Endothelial cell of umbilical vein (primary cell): ENCODE measurements around the gene SDK2. TPM values are rescaled to one million over a fixed set of nuclear protein-coding genes. Genes with fewer than 3 reads are reported as not detected.

Experiments used
- BruUV-seq: library from RNA; stranded (reverse); fragments of 400-500 nt; replicated peaks from 2 replicates; lab custom pipeline; 2021; lab: Mats Ljungman, UMichigan
- CTCF ChIA-PET: fragments of 300-600, 350-600 bp; sonication (Branson Sonifier 250); formaldehyde crosslinking; loops from one replicate; lab custom pipeline; 2021; ENCODE audit warnings: antibody characterized with exemption, inconsistent platforms; lab: Charles Lee
- POLR2A ChIA-PET: fragments of 300-600, 350-600 bp; sonication (Branson Sonifier 250); formaldehyde crosslinking; loops from one replicate; lab custom pipeline; 2021; ENCODE audit warnings: antibody characterized with exemption, inconsistent platforms; lab: Charles Lee
- DNase-seq: peaks from one replicate; pipeline ENCODE4 v3.0.0-alpha.2; 2011; ENCODE audit warnings: low read depth, low spot score
- FAIRE-seq: peaks from 2 replicates; lab custom pipeline; 2011; peaks lifted over from hg19 to GRCh38; lab: Jason Lieb, UNC
- H2AFZ ChIP-seq: 2 replicates; pipeline ENCODE4 v1.6.0; 2012; ENCODE audit warnings: low read depth, low read length, control low read depth, inconsistent platforms
- H3K27ac ChIP-seq: 2 replicates; pipeline ENCODE4 v1.5.1; 2011; ENCODE audit warnings: low read depth, mild to moderate bottlenecking, control low read depth, low read length, moderate library complexity; ENCODE audit not compliant: insufficient read depth
- H3K27me3 ChIP-seq, 2 experiments: 2 replicates each; pipeline versions ENCODE4 v1.6.0 to v1.6.1; 2011; ENCODE audit warnings: low read length in 2 of 2, mixed read lengths in 1 of 2; ENCODE audit not compliant: control insufficient read depth in 2 of 2, insufficient read depth in 2 of 2
- H3K36me3 ChIP-seq, 2 experiments: 2 replicates in 1 of 2; 3 replicates in 1 of 2; pipeline ENCODE4 v1.5.1; 2011; ENCODE audit warnings: low read length in 2 of 2, mild to moderate bottlenecking in 1 of 2, moderate library complexity in 1 of 2; ENCODE audit not compliant: control insufficient read depth in 2 of 2, insufficient read depth in 2 of 2; ENCODE audit errors: extremely low read depth in 1 of 2
- H3K4me1 ChIP-seq: 3 replicates; pipeline ENCODE4 v1.5.1; 2011; ENCODE audit warnings: mild to moderate bottlenecking, low read length; ENCODE audit not compliant: control insufficient read depth, insufficient read depth; ENCODE audit errors: extremely low read depth
- H3K4me2 ChIP-seq: 2 replicates; pipeline ENCODE4 v1.6.1; 2011; ENCODE audit warnings: low read length, control low read depth, mixed read lengths; ENCODE audit not compliant: insufficient read depth
- H3K4me3 ChIP-seq, 3 experiments: fragments of 200-600 bp in 1 of 3; sonication (generic), shearing (Covaris generic) in 1 of 3; replicated peaks in 1 of 3; 2 replicates each; pipeline ENCODE4 v1.5.1; 2011 to 2016; ENCODE audit warnings: control low read depth in 3 of 3, low read length in 3 of 3, mild to moderate bottlenecking in 2 of 3, inconsistent platforms in 1 of 3, low read depth in 1 of 3, moderate library complexity in 1 of 3; ENCODE audit not compliant: insufficient read depth in 1 of 3
- H3K79me2 ChIP-seq: 2 replicates; pipeline ENCODE4 v1.6.0; 2012; ENCODE audit warnings: low read length, inconsistent platforms; ENCODE audit not compliant: control insufficient read depth, insufficient read depth
- H3K9ac ChIP-seq: replicated peaks from 2 replicates; pipeline ENCODE3; 2011; ENCODE audit warnings: low read length, control low read depth; ENCODE audit not compliant: insufficient read depth; ENCODE audit errors: extremely low read depth
- H3K9me1 ChIP-seq: replicated peaks from 3 replicates; pipeline ENCODE4 v1.6.0; 2011; ENCODE audit warnings: mild to moderate bottlenecking, low read length; ENCODE audit not compliant: control insufficient read depth, insufficient read depth; ENCODE audit errors: extremely low read depth
- H3K9me3 ChIP-seq: replicated peaks from 2 replicates; pipeline ENCODE4 v1.5.1; 2012; ENCODE audit warnings: low read length, inconsistent platforms; ENCODE audit not compliant: control insufficient read depth, insufficient read depth
- H4K20me1 ChIP-seq: replicated peaks from 2 replicates; pipeline ENCODE3; 2011; ENCODE audit warnings: mild to moderate bottlenecking, low read length; ENCODE audit not compliant: control insufficient read depth, insufficient read depth; ENCODE audit errors: extremely low read depth
- CTCF ChIP-seq, 2 donors: IDR thresholded peaks; 1 replicate in 1 of 2; 2 replicates in 1 of 2; pipeline ENCODE4 v1.5.1; 2011; ENCODE audit warnings: low read length in 2 of 2, mild to moderate bottlenecking in 2 of 2, moderate library complexity in 2 of 2, control low read depth in 1 of 2, inconsistent platforms in 1 of 2, low read depth in 1 of 2; ENCODE audit not compliant: insufficient read depth in 1 of 2; ENCODE audit errors: extremely low read depth in 1 of 2
- EZH2 ChIP-seq: IDR thresholded peaks from 2 replicates; pipeline ENCODE4 v1.6.1; 2012; ENCODE audit warnings: borderline replicate concordance, low read depth, mild to moderate bottlenecking, moderate library complexity, low read length, inconsistent platforms; ENCODE audit not compliant: severe bottlenecking
- FOS ChIP-seq: IDR thresholded peaks from 2 replicates; pipeline ENCODE4 v1.6.1; 2011; ENCODE audit warnings: mild to moderate bottlenecking, low read length, moderate library complexity, borderline replicate concordance; ENCODE audit not compliant: insufficient read depth
- GATA2 ChIP-seq: IDR thresholded peaks from 2 replicates; pipeline ENCODE4 v1.7.0; 2011; ENCODE audit warnings: low read depth, mild to moderate bottlenecking, moderate library complexity, mixed read lengths, low read length; ENCODE audit not compliant: insufficient read length, insufficient read depth
- JUN ChIP-seq: IDR thresholded peaks from 2 replicates; pipeline ENCODE4 v1.6.1; 2011; ENCODE audit warnings: borderline replicate concordance, low read depth; ENCODE audit not compliant: insufficient read length, insufficient read depth
- MAX ChIP-seq: IDR thresholded peaks from 2 replicates; pipeline ENCODE4 v1.6.1; 2011; ENCODE audit not compliant: insufficient read depth, insufficient read length
- MYC ChIP-seq: IDR thresholded peaks from one replicate; pipeline ENCODE4 v1.6.1; 2011; ENCODE audit warnings: mild to moderate bottlenecking, low read depth, low read length
- POLR2A ChIP-seq: IDR thresholded peaks from 2 replicates; pipeline ENCODE4 v1.6.1; 2012; ENCODE audit warnings: low read depth, mild to moderate bottlenecking, control low read depth, low read length
- POLR2AphosphoS5 ChIP-seq: IDR thresholded peaks from 2 replicates; pipeline ENCODE4 v1.6.1; 2012; ENCODE audit warnings: low read depth, mild to moderate bottlenecking, control low read depth, low read length, moderate library complexity; ENCODE audit not compliant: insufficient read depth
- dilution Hi-C: fragments of 300-500 bp; cut with MboI; formaldehyde crosslinking; loops from one replicate; pipeline ENCODE4 v1.15.0; 2019; ENCODE audit warnings: low sequenced_read_pairs; ENCODE audit not compliant: extremely low pct_ligation_motif_present
- intact Hi-C: fragments of 100-400 bp; cut with micrococcal nuclease; formaldehyde crosslinking; loops from one replicate; pipeline ENCODE4 v1.10.0; 2022
- polyA plus RNA-seq, 4 experiments: library from polyadenylated mRNA; depleted of rRNA in 3 of 4; stranded (reverse) in 3 of 4; unstranded in 1 of 4; fragments of >200 nt; gene quantifications; 2 replicates each; pipeline versions ENCODE4 v1.2.1 to v1.2.3, GENCODE V29; 2011 to 2012; ENCODE audit warnings: missing spikeins in 1 of 4
- total RNA-seq: library from RNA; stranded (reverse); gene quantifications from 2 replicates; pipeline ENCODE4 v1.2.3, GENCODE V29; 2021

SDK2 gene
- total and polyA plus RNA-seq, 2 donors (not counting 3 experiments of a cell fraction or from before 2014, with no cell fraction given) = not detected

DNA sequence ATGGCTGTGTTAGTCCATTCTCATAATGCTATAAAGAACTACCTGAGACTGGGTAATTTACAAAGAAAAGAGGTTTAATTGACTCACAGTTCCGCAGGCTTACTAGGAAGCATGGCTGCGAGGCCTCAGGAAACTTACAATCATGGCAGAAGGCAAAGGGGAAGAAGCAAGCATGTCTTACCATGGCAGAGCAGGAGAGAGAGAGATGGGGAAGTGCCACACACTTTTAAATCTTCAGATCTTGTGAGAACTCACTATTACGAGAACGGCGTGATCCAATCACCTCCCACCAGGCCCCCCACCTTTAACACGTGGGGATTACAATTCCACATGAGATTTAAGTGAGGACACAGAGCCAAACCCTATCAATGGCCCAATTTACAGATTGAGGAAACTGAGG lies 96.5 kb downstream of the SDK2 start:
- Histone ChIP-seq H3K79me2 (no peaks in the 10 kb centered on the region), H3K4me1 (no peaks in the 10 kb centered on the region), H3K9me3 (no peaks in the 10 kb centered on the region), H3K4me2 (no peak overlapping the region), H3K27ac (no peak overlapping the region), H3K9me1 (no peaks in the 10 kb centered on the region), H3K9ac (no peak overlapping the region), H2AFZ (no peak overlapping the region), H4K20me1 (no peaks in the 10 kb centered on the region), H3K36me3 (no peaks in the 10 kb centered on the region), H3K27me3 (no peaks in the 10 kb centered on the region), H3K4me3 (no peak overlapping the region)
- no peak for FAIRE-seq
- POLR2A ChIA-PET = no interaction called here
- no TSS peak for BruUV-seq
- TF ChIP-seq POLR2A = no peak
- TF ChIP-seq CTCF (IDR thresholded peaks at IDR 0.05; ENCODE audit: extremely low read depth in 1 of 2, insufficient read depth in 1 of 2, low read depth in 1 of 2, low read length in 2 of 2) = no peak
- no peak for TF ChIP-seq JUN
- TF ChIP-seq MAX = no peak
- TF ChIP-seq GATA2 = no peak
- no peak for TF ChIP-seq POLR2AphosphoS5
- TF ChIP-seq MYC = no peak
- TF ChIP-seq FOS = no peak
- TF ChIP-seq EZH2 = no peak
- intact Hi-C loops (no loop called here), dilution Hi-C loops (no loop called here)
- DNase-seq = no peak
- CTCF ChIA-PET = no interaction called here
